Stimulated activated naive CD4-positive, alpha-beta T cell treated with Interleukin-2 at 50 U/mL for 16 hours (primary cell): ENCODE results near the gene FBF1.
A peak's percentile ranks its signal among the peaks of the same experiment; 100 is the strongest.
"Not testable (repeated sequence)": the region's sequence is repeated elsewhere in the genome, so short reads cannot be mapped to it uniquely, and the experiment has no call there.

Experiments used
- DNase-seq: peaks from one replicate; lab custom pipeline; 2025; lab: John Stamatoyannopoulos, UW

Gene FBF1, protein sequence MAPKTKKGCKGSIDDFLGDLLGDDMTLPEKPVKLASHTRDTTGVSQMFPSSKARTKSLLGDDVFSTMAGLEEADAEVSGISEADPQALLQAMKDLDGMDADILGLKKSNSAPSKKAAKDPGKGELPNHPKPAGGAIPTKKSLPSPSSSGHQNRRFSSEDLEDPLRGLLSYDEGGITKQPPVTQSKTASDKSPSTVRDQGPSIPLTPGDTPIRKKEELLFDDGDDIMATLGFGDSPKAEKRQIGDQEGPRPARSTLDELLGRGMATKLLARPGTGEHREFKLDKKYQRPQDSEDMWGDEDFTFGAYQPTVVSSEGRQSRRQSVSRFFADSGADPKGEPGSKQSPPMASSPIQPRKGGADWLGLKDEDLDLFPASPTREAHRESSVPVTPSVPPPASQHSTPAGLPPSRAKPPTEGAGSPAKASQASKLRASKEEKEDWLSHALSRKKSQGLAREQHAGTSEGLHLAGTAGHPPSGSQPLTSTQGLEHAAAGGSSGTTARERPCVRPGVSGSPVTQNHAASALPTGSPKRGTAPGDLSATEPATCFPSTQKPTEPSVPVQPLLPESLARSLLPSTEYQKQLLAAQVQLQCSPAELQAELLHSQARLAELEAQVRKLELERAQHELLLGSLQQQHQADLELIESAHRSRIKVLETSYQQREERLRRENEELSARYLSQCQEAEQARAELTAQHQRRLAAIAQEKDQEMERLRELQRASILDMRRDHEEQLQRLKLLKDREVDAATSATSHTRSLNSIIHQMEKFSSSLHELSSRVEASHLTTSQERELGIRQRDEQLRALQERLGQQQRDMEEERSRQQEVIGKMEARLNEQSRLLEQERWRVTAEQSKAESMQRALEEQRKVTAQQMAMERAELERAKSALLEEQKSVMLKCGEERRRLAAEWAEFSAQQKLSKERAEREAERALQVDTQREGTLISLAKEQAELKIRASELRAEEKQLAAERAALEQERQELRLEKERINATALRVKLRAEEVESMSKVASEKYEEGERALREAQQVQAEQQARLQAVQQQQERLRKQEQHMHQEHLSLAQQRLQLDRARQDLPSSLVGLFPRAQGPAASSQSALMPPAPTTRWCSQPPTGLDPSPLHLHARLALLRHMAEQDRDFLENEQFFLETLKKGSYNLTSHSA

DNA sequence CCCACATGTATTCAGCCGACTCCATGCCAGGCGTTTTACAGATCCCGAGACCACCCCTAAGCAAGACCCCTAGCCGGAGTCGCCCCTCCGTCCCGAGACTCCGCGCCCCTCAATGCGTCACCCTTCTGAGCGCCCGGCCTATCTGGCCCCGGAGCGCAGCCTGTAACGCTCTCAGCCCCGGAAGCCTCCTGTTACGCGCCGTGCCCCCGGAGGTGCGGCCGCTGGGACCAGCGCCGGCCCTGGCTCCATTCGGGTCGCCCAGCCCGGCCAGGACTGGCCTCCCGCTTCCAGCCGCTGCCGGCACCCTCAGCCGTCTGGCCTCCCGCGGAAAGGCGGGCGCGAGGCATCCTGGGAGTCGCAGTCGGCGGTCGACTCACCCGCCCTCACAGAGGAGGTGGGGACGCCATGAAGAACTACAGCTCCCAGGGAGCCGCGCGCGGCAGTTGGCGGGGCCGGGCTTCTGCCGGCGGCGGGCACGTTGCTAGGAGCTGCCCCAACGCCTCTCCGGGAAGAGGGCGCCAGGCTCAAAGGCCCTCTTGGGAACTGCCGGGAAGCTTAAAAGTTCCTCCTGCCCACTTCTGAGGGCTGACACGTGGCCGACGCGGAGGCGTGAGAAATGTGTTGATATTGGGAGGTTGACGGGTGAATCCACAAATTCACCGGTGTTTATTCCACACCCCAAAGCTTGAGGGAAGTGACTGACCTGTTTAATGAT, at the start of gene FBF1:
Gene FBF1, minus strand, starts transcription at position 316 of the 715 bp plus-strand sequence. CDS start 2,893 bp downstream, outside the sequence.
- DNase-seq = peak; percentile 84

DNA sequence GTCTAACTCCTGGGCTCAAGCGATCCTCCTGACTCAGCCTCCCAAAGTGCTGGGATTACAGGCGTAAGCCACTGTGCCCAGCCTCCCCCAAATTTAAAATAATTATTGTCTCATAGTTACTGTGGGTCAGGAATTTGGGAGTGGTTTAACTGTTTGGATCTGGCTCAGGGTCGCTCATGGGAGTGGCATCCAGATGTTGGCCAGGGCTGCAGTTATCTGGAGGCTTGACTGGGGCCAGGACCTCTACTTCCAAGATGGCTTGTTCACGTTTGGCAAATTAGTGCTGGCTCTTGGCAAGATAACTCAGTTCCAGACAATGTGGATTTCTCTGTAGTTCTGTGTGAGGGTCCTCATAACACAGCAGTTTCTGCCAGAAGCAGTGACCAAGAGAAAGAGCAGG, 46.2 kb upstream of the FBF1 start:
- DNase-seq = no peak

DNA sequence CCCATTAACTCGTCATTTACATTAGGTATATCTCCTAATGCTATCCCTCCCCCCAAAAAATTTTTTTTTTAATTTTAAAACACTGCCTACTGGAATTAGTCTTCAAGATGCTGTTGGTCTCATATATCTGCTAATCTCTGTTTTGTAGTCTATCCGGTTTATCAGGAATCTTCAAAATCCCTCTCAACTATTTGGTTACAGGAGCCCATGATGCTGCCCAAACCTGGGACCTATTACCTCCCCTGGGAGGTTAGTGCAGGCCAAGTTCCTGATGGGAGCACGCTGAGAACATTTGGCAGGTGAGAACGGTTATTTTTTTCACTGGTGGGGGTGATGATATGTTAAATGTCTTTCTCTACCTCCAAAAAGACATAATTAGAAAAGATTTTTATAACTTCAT, 45.1 kb upstream of the FBF1 start:
- no peak for DNase-seq

DNA sequence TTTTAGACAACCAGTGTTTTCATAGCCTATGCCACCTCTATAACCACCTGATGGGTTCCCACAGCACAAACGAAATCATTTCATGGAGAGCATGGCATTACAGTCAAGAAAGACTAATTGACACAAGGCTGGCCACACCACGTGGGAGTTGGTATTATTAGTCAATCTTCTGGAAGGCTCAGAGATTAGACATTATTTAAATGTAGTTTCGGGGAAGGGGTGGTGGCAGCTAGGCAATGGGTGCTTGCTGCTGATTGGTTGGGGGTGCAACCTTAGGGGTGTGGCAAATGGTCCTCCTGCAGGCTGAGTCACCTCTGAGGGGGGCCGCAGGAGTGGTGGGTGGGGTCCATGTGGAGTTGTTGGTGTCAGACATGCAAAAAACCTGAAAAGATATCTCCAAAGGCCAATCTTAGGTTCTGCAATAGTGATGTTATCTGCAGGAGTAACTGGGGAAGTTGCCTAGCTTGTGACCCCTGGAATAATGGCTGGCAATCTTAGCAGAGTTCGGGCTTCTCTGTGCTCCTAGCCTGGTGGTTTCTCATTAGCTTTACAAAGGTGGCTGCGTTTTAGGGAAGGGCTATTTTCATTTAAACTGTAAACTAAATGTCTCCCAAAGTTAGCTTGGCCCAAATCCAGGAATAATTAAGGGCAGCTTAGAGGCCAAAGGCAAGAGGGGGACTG, 42.8 kb upstream of the FBF1 start:
- no peak for DNase-seq

DNA sequence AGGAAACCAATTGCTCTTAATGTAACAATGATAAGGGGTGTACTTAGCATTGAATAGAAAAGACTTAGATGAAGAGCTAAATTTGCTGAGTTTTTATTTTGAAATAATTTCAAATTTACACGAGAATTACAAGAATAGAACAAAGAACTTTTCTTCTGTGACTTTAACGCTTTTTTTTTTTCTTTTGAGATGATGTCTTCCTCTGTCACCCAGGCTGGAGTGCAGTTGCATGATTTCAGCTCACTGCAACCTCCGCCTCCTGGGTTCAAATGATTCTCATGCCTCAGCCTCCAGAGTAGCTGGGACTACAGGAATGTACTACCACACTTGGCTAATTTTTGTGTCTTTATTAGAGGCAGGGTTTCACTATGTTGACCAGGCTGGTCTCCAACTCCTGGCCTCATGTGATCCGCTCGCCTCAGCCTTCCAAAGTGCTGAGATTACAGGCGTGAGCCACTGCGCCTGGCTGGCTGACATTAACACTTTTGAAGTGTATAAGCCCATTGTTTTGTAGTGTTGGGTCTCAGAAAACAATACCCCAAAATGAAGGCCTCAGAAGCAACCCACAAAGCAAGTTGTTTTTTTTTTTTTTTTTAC, 40.3 kb upstream of the FBF1 start:
- DNase-seq = no peak

DNA sequence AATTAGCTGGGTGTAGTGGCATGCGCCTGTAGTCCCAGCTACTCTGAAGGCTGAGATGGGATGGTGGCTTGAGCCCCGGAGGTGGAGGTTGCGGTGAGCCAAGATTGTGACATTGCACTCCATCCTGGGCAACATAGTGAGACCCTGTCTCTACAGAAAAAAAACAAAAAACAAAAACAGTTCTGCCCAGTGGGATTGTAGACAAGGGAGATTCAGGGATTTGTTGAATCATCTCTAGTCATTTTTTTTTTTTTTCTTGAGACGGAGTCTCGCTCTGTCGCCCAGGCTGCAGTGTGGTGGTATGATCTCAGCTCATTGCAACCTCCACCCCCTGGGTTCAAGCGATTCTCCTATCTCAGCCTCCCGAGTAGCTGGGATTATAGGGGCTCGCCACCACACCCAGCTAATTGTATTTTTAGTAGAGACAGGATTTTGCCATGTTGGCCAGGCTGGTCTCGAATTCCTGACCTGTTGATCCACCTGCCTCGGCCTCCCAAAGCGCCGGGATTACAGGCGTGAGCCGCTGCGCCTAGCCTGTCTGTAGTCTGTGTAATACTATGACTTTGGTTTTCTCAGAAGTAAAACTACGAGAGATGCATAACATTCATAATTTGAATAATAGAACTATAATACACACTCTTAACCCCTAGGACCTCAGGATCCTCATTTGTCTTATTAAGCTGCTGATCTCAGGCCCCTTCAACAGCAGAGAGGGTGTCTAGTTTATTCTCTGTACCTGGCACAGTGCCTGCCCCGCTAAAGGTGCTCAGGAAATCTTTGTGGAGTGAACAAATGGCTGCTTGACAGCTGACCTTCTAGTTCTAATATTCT, 39.6 kb upstream of the FBF1 start:
- DNase-seq = no peak

DNA sequence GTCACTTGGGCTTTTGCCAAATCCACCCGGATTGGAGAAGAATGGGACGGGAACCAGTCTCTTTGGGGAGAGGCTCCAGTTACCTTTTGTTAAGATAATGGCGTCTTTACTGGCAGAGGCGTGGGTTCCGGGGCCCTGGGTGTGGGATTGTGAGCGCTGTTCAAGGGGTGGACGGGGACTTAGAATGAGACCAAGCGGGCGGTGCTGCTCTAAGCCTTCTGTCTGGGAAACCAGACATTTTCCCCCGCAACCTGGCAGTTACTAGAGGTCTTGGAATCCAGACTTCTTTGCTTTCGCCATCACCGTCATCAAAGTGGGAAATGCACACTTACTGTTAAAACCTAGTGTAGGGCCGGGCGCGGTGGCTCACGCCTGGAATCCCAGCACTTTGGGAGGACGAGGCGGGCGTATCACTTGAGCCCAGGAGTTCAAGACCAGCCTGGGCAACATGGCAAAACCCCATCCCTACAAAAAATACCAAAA, 38.9 kb upstream of the FBF1 start:
- DNase-seq = no peak

DNA sequence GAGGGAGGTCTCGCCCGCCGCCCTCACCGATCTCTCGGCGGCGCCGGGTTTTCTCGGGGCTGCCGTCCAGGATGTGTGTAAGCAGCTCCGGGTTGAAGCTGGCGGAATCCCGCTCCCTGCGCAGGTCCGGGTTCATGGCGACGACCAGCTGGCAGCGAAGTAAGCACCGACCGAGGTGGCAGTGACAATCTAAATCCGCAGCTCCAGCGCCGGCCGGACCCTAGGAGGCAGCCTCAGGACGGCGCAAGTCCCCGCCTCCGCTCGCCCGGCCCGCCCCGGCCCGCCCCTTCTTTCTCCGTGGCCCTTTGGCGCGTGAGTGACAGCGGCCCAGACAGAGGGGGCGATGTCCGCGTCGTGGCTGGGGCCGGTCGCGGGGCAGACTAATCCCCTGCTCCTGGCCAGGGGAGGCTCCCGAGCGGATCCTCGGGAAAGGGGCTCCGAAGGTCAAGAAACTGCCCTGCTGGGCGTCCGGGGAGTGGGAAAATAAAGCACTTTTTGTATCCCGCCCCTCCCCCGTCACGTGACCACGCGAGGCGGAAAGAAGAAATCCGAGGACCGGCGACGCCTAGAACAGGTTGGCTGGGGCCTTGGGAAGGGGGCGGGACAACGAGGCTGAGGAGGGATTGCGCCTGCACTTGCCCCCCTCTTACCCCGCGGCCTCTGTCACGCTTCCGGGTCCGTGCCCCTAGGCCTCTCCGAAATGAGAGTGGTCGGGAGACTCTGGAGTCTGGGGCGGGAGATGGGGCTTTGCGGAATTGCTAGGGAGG, 38.3 kb upstream of the FBF1 start, which contains the start of the genes ACOX1 and TEN1:
Gene ACOX1, minus strand, starts transcription at position 229 of the 767 bp plus-strand sequence. Its CDS starts 93 bp downstream, at position 136.
Gene TEN1, plus strand, starts transcription at position 303 of the 767 bp plus-strand sequence. CDS start 6,953 bp downstream, outside the sequence.
- DNase-seq = peak; percentile 97

DNA sequence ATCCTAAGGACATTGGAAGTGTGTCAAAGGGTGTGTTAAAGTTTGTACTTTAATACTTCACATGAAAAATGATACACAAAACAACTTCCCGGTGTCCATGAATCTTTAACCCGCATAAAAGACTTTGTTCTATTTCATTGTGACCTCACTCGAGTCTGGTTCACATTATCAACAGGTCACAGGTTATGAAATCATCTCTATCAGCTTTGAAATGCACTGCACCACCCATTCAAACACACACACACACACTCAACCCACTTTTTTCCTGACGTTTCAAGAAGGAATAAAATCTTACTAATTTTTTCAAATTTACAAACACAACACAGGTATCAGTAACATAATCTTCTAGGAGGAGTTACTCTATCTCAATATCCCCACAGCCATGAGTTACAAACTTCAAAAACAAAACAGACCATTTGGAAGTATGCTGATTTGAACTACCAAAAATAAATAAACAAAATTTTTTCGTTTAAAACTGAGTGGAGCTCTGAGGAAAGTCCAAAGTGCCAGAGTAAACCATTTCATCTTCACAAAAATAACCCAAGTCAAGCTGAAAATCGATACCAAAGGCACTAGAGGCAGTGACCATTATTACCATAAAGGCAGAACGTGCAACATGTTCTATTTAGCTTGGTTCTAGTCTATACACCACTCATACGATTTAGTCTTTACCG, 35.5 kb upstream of the FBF1 start:
- DNase-seq = no peak

DNA sequence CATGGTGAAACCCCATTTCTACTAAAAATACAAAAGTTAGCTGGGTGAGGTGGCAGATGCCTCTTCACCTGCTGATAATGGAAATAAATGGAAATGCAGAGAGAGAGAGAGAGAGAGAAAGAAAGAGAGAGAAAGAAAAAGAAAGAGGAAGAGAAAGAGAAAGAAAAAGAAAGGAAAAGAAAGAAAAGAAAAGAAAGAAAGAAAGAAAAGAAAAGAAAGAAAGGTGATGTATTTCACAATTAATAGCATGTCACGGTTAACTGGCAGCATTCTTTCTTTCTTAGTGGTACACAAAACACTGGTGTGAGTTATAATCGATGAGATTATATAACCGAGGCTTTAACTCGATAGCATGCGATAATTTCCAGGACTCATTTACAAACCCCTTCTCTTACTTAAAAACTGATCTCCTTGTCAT, 34.9 kb upstream of the FBF1 start:
- DNase-seq = no peak

DNA sequence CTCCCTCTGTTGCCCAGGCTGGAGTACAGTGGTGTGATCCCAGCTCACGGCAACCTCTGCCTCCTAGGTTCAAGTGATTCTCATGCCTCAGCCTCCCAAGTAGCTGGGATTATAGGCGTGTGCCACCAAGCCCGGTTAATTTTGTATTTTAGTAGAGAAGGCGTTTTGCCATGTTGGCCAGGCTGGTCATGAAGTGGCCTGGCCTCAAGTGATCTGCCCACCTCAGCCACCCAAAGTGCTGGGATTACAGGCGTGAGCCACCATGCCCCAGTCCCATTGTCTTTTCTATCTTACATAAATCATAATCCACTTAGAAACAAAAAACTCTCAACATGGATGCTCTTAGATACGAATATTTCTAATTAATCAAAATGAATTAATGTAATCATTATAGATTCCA, 34.3 kb upstream of the FBF1 start:
- not testable (repeated sequence) for DNase-seq

DNA sequence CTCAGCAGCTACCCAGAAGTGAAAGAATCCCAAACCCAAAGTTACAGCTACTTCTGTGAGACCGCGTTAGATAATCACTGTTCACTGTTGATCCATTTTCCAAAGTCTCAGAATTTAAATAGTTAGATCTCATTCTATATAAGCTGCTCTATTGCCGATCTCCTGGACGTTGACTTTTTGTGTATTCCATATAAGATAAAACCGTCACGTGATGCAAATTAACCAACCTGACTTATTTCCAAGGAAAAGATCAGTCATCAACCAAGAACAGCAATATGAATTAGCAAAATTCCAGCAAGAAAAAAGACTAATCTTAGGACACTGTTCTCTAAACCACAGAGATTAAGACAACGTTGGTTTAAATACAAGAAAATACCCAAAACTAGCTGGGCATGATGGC, 29.8 kb upstream of the FBF1 start:
- no peak for DNase-seq

DNA sequence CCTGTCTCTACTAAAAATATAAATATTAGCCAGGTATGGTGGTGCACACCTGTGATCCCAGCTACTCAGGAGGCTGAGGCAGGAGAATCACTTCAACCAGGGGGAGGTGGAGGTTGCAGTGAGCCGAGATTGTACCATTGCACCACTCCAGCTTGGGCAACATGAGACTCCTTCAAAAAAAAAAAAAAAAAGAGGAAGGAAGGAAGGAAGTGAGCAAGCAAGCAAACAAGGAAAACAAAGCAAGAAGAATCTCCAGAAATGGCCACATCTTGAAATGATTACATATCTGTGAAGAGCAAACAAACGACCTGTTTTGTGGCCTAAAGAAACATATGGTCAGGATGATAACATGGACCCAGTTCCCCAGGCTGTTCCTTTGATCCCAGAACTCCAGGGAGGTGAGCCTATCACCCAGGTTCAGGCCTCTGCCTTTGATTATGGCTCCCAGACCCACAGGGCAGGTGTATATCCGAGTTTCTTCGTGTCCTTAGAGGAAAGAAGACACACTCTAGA, 29.2 kb upstream of the FBF1 start:
- DNase-seq = no peak

DNA sequence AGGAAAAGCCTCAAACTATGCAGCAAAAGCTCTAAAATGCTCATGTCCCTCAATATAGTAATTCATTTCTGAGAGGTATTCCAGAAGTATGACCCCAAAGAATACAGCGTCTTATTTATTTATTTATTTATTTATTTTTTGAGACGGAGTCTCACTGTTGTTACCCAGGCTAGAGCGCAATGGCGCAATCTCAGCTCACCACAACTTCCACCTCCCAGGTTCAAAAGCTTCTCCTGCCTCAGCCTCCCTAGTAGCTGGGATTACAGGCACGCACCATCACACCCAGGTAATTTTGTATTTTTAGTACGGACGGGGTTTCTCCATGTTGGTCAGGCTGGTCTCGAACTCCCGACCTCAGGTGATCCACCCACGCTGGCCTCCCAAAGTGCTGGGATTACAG, 28.2 kb upstream of the FBF1 start:
- DNase-seq = not testable (repeated sequence)

DNA sequence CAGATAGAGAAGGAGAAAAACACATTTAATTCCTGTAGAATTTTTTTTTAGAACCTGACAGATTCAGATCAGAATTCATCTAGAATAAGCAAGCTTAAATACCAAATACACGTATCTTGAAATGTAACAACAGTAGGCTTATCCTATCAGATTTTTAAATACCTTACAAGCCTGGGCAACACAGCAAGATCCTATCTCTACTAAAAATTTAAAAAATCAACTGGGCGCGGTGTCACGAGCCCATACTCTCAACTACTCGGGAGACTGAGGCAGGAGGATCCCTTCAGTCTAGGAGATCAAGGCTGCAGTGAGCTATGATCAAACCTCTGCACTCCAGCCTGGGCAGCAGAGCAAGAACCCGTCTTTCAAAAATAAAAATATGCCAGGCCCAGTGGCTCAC, 24.6 kb upstream of the FBF1 start:
- DNase-seq = no peak

DNA sequence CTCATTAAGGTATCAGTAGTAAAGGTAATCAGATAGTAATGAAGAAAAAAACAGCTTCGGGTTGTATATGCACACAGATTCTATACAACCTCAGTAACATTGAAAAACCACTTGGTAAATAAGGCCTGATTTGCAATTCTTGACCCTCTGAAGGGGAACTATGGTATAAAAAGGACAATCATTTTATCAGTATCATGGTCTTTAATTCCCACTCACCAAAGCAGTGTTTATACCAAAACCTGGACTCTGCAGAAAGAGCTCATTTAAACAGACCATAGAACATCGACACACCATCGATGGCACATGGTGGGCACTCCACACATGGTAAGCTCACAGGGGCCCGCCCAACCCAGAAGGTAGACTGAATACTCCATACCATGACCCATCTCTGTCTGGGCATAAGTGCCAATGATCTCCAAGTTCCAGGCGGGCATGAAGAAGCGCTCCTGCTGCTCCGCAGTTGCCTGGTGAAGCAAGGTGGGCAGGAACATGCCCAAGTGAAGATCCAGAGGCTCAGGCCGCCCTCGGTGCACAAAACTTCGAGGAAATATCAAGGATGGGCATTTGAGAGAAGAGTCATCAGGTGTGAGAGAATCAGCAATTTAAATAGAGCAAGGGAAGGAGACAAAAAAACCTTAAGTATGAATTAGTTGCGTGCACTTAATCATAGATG, 19.1 kb upstream of the FBF1 start:
- DNase-seq = no peak
